ENCODE results near the gene MAP3K12.
"Not testable (repeated sequence)": the region's sequence is repeated elsewhere in the genome, so short reads cannot be mapped to it uniquely, and the experiment has no call there.

DNA sequence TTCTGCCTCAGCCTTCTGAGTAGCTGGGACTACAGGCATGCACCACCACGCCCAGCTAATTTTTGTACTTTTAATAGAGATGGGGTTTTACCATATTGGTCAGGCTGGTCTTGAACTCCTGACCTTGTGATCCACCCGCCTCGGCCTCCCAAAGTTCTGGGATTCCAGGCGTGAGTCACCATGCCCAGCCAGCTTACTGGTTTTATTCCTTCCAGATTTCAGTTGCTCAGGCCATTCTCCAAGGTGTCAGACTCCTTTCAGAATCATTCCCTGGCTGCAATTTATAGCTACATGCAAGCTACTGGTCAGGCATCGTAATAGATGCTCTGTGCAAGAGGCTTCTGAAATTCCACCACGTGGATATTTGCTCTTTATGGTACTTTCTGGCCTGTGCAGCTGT lies 17.8 kb downstream of the MAP3K12 start:
- not testable (repeated sequence) for TF ChIP-seq POLR2A (IDR thresholded peaks at IDR 0.05)
- TF ChIP-seq, protein P1, sequence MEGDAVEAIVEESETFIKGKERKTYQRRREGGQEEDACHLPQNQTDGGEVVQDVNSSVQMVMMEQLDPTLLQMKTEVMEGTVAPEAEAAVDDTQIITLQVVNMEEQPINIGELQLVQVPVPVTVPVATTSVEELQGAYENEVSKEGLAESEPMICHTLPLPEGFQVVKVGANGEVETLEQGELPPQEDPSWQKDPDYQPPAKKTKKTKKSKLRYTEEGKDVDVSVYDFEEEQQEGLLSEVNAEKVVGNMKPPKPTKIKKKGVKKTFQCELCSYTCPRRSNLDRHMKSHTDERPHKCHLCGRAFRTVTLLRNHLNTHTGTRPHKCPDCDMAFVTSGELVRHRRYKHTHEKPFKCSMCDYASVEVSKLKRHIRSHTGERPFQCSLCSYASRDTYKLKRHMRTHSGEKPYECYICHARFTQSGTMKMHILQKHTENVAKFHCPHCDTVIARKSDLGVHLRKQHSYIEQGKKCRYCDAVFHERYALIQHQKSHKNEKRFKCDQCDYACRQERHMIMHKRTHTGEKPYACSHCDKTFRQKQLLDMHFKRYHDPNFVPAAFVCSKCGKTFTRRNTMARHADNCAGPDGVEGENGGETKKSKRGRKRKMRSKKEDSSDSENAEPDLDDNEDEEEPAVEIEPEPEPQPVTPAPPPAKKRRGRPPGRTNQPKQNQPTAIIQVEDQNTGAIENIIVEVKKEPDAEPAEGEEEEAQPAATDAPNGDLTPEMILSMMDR (IDR thresholded peaks at IDR 0.05), result not testable (repeated sequence)

All from heart left ventricle (tissue), 13 donors.